Esophagus muscularis mucosa (tissue), 4 donors: ENCODE measurements around the gene STOX2. TPM values are rescaled to one million over a fixed set of nuclear protein-coding genes. Genes with fewer than 3 reads are reported as not detected.
"Not testable (repeated sequence)": the region's sequence is repeated elsewhere in the genome, so short reads cannot be mapped to it uniquely, and the experiment has no call there.

ENCODE experiments used
- DNase-seq: peaks from one replicate; pipeline ENCODE4 v3.0.0-alpha.2; 2017; ENCODE audit errors: extremely low spot score
- H3K27ac ChIP-seq, 4 donors: fragments of 200-600 bp; sonication (generic); replicated peaks in 1 of 4; 1 replicate in 3 of 4; 2 replicates in 1 of 4; pipeline ENCODE4 v1.5.1; 2016 to 2019; ENCODE audit warnings: mild to moderate bottlenecking in 1 of 4
- H3K27me3 ChIP-seq, 4 donors: fragments of 200-600 bp; sonication (generic); one replicate each; pipeline versions ENCODE4 v1.5.1 to v1.6.0; 2016 to 2019
- H3K36me3 ChIP-seq, 4 donors: fragments of 200-600 bp; sonication (generic); one replicate each; pipeline ENCODE4 v1.5.1; 2016 to 2019
- H3K4me1 ChIP-seq, 4 donors: fragments of 200-600 bp; sonication (generic); one replicate each; pipeline ENCODE4 v1.5.1; 2016 to 2019
- H3K4me3 ChIP-seq, 4 donors: fragments of 200-600 bp; sonication (generic); 1 replicate in 2 of 4; 2 replicates in 2 of 4; pipeline ENCODE4 v1.5.1; 2016 to 2019; ENCODE audit warnings: mild to moderate bottlenecking in 4 of 4, moderate library complexity in 1 of 4
- H3K9me3 ChIP-seq, 4 donors: fragments of 200-600 bp; sonication (generic); 1 replicate in 3 of 4; 2 replicates in 1 of 4; pipeline ENCODE4 v1.5.1; 2016 to 2019
- CTCF ChIP-seq, 3 experiments: fragments of 200-600 bp in 2 of 3; fragments of 450-650 bp in 1 of 3; sonication (generic) in 2 of 3; IDR thresholded peaks; one replicate each; pipeline ENCODE4 v1.5.1; 2017 to 2019; ENCODE audit warnings: antibody characterized with exemption in 3 of 3, mild to moderate bottlenecking in 2 of 3, moderate library complexity in 1 of 3
- EP300 ChIP-seq: sonication (generic); formaldehyde crosslinking; IDR thresholded peaks from one replicate; pipeline ENCODE4 v1.6.1; 2017; ENCODE audit warnings: antibody characterized with exemption
- POLR2A ChIP-seq: fragments of 450-650 bp; IDR thresholded peaks from one replicate; pipeline ENCODE4 v1.6.1; 2017; ENCODE audit warnings: antibody characterized with exemption, moderate library complexity, mild to moderate bottlenecking, low read depth
- POLR2AphosphoS5 ChIP-seq, 2 donors: sonication (generic); formaldehyde crosslinking; IDR thresholded peaks; one replicate each; pipeline ENCODE4 v1.6.1; 2017; ENCODE audit warnings: antibody characterized with exemption in 2 of 2
- WGBS: methylation state at CpG from one replicate; pipeline ENCODE4 v1.1.5; 2018; 5-methylcytosine and 5-hydroxymethylcytosine counted together
- intact Hi-C: fragments of 100-400 bp; cut with DNase I; formaldehyde crosslinking; loops from one replicate; pipeline ENCODE4 v1.15.1; 2023
- total RNA-seq, 4 donors: library from RNA; depleted of rRNA; stranded (reverse); fragments of >200 nt; gene quantifications; one replicate each; pipeline versions ENCODE4 v1.1.0 to v1.2.1, GENCODE V29; 2016

STOX2 gene
- total RNA-seq, 4 donors from 2014 or later, result 7.0 to 11.7 (median 10.5) TPM

GRCh38 chr4:184032091-184032490 is 127.0 kb downstream of the STOX2 start:
- intact Hi-C loops, result no loop called here

GRCh38 chr4:184039963-184040383 is 134.9 kb downstream of the STOX2 start:
- H3K9me3 ChIP-seq, result peaks cover 0 to 6% (median under 1%) of the 10 kb centered on the region in 4 donors
- no peak for DNase-seq
- no peak overlapping the region for H3K27ac ChIP-seq
- peak overlapping the region in 3 of 4 donors; percentile 16 to 25 (median 21) for H3K4me3 ChIP-seq
- H3K27me3 ChIP-seq, result peaks cover 0 to 11% (median 0%) of the 10 kb centered on the region in 4 donors
- H3K36me3 ChIP-seq, result no peaks in the 10 kb centered on the region
- TF ChIP-seq CTCF (IDR thresholded peaks at IDR 0.05), result no peak
- no peak for TF ChIP-seq EP300
- no peak for TF ChIP-seq POLR2AphosphoS5 (IDR thresholded peaks at IDR 0.05)
- no peak for TF ChIP-seq POLR2A
- 33% methylated on average over 22 of the region's 22 CpGs for WGBS
- intact Hi-C loops, result no loop called here
- peaks cover 0 to 6% (median 0%) of the 10 kb centered on the region in 4 donors for H3K4me1 ChIP-seq

More at GRCh38 chr4:184032091-184032490, 127.0 kb downstream of the STOX2 start:
- Histone ChIP-seq H3K9me3 (no peaks in the 10 kb centered on the region), H3K4me1 (peaks cover 0 to 4% (median 0%) of the 10 kb centered on the region in 4 donors), H3K27ac (no peak overlapping the region), H3K4me3 (no peak overlapping the region), H3K36me3 (no peaks in the 10 kb centered on the region), H3K27me3 (no peaks in the 10 kb centered on the region)
- TF ChIP-seq POLR2AphosphoS5 (IDR thresholded peaks at IDR 0.05) (no peak), CTCF (IDR thresholded peaks at IDR 0.05) (no peak), POLR2A (no peak), EP300 (no peak)
- DNase-seq, result no peak
- WGBS, result 95% methylated on average over 6 of the region's 6 CpGs

DNA sequence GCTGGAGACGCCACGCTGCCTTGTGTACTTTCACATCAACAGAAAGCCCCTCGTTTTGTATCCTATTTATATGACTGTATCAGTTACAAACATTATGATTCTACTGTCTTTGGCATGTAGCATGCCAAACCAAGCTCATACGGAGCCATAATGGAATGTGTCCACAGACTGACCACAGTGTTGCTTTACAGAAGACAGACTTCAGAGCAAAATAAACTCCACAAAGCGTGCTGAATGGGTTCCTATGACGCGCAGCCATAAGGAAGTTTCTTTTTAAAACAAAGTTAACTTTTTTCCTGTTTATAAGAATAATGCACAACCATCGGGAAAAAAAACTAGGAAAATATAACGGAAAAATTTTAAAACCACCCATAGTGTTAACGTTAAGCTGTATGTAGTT is 136.0 kb downstream of the STOX2 start:
- no peak for DNase-seq
- peaks cover 0 to 6% (median 0%) of the 10 kb centered on the region in 4 donors for H3K4me1 ChIP-seq
- 90% methylated on average over 10 of the region's 10 CpGs for WGBS
- peaks cover 0 to 12% (median 10%) of the 10 kb centered on the region in 4 donors for H3K9me3 ChIP-seq
- H3K27ac ChIP-seq, result no peak overlapping the region
- H3K4me3 ChIP-seq, result no peak overlapping the region
- H3K27me3 ChIP-seq, result peaks cover 0 to 11% (median 0%) of the 10 kb centered on the region in 4 donors
- H3K36me3 ChIP-seq, result no peaks in the 10 kb centered on the region
- TF ChIP-seq POLR2A, result no peak
- no peak for TF ChIP-seq EP300
- no peak for TF ChIP-seq POLR2AphosphoS5 (IDR thresholded peaks at IDR 0.05)
- no peak for TF ChIP-seq CTCF (IDR thresholded peaks at IDR 0.05)
- intact Hi-C loops, result no loop called here

DNA sequence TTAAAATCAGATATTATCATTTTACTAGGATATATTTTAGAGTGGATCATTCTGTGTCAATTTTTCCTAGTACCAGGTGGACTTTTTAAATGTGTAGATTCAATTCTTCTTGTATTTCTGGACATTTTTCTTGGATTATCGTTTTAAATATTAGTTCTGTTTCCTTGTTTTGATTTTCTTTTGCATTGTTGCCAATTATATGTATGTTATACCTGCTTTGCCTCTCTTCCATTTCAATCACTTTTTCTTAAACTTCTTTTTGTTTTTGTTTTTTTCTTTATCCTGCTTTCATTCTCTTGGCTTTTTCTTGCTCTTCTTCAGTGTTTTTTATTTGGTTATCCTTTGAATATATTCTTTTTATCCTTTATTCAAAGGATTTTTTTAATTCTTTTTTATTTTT is 141.0 kb downstream of the STOX2 start:
- Histone ChIP-seq H3K9me3 (peaks cover 0 to 30% (median 24%) of the 10 kb centered on the region in 4 donors), H3K4me1 (no peaks in the 10 kb centered on the region), H3K4me3 (no peak overlapping the region), H3K27me3 (peaks cover 0 to 3% (median 0%) of the 10 kb centered on the region in 4 donors), H3K36me3 (no peaks in the 10 kb centered on the region), H3K27ac (no peak overlapping the region)
- WGBS, result 85% methylated on average over 1 of the region's 1 CpG
- intact Hi-C loops, result no loop called here
- DNase-seq, result no peak
- TF ChIP-seq EP300 (no peak), POLR2A (no peak), CTCF (IDR thresholded peaks at IDR 0.05) (no peak), POLR2AphosphoS5 (IDR thresholded peaks at IDR 0.05) (no peak)

- H3K4me1 ChIP-seq, H3K27ac ChIP-seq, intact Hi-C loops, H3K36me3 ChIP-seq, DNase-seq, H3K4me3 ChIP-seq, H3K27me3 ChIP-seq: not testable (repeated sequence)
- 99% methylated on average over 4 of the region's 4 CpGs for WGBS
- H3K9me3 ChIP-seq, result peaks cover 0 to 17% (median 13%) of the 10 kb centered on the region in 4 donors
Observed at GRCh38 chr4:184051262-184051661, 146.2 kb downstream of the STOX2 start.
